Type B pancreatic cell (in vitro differentiated cells): ENCODE measurements around the gene ESRRA. TPM values are rescaled to one million over a fixed set of nuclear protein-coding genes. Genes with fewer than 3 reads are reported as not detected.
"Not testable (repeated sequence)": the region's sequence is repeated elsewhere in the genome, so short reads cannot be mapped to it uniquely, and the experiment has no call there.

Experiments used
- DNase-seq: peaks from one replicate; pipeline ENCODE4 v3.0.0; 2021; ENCODE audit warnings: mixed read lengths; ENCODE audit not compliant: unreplicated experiment; ENCODE audit errors: extremely low spot score
- H3K27ac Mint-ChIP-seq: 2 replicates; pipeline ENCODE4 v1.8.0; 2021; ENCODE audit warnings: mild to moderate bottlenecking, mixed read lengths
- H3K27me3 Mint-ChIP-seq: 2 replicates; pipeline ENCODE4 v1.8.0; 2021; ENCODE audit warnings: mixed read lengths
- H3K36me3 Mint-ChIP-seq: 2 replicates; pipeline ENCODE4 v1.8.0; 2021; ENCODE audit warnings: mixed read lengths
- H3K4me1 Mint-ChIP-seq: one replicate; pipeline ENCODE4 v1.8.0; 2021; ENCODE audit warnings: mixed read lengths; ENCODE audit not compliant: unreplicated experiment
- H3K4me3 Mint-ChIP-seq: 2 replicates; pipeline ENCODE4 v1.8.0; 2021; ENCODE audit warnings: mild to moderate bottlenecking, mixed read lengths
- H3K9me3 Mint-ChIP-seq: 2 replicates; pipeline ENCODE4 v1.8.0; 2021; ENCODE audit warnings: mixed read lengths
- total RNA-seq: library from RNA; stranded (reverse); gene quantifications from 2 replicates; pipeline ENCODE4 v1.2.1, GENCODE V29; 2021; ENCODE audit warnings: low replicate concordance
- TF ChIP-seq, protein P1 (sequence below): fragments of 200-600 bp; sonication (generic); conservative IDR thresholded peaks from 2 replicates; pipeline ENCODE4 v1.5.0; 2021; ENCODE audit warnings: antibody characterized with exemption, mild to moderate bottlenecking

The ESRRA gene
- total RNA-seq, 1 donor from 2014 or later, result 41.7 TPM

GRCh38 chr11:64312947-64313346 lies 7.6 kb downstream of the ESRRA start:
- no peak for DNase-seq
- peaks cover 10% of the 10 kb centered on the region for H3K4me1 Mint-ChIP-seq
- TF ChIP-seq, protein P1, sequence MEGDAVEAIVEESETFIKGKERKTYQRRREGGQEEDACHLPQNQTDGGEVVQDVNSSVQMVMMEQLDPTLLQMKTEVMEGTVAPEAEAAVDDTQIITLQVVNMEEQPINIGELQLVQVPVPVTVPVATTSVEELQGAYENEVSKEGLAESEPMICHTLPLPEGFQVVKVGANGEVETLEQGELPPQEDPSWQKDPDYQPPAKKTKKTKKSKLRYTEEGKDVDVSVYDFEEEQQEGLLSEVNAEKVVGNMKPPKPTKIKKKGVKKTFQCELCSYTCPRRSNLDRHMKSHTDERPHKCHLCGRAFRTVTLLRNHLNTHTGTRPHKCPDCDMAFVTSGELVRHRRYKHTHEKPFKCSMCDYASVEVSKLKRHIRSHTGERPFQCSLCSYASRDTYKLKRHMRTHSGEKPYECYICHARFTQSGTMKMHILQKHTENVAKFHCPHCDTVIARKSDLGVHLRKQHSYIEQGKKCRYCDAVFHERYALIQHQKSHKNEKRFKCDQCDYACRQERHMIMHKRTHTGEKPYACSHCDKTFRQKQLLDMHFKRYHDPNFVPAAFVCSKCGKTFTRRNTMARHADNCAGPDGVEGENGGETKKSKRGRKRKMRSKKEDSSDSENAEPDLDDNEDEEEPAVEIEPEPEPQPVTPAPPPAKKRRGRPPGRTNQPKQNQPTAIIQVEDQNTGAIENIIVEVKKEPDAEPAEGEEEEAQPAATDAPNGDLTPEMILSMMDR, result no peak
- no peaks in the 10 kb centered on the region for H3K27me3 Mint-ChIP-seq
- H3K36me3 Mint-ChIP-seq, result peaks cover 5% of the 10 kb centered on the region
- no peaks in the 10 kb centered on the region for H3K9me3 Mint-ChIP-seq
- peak overlapping the region; percentile 81 for H3K27ac Mint-ChIP-seq
- peak overlapping the region; percentile 60 for H3K4me3 Mint-ChIP-seq

- H3K4me1 Mint-ChIP-seq, result peaks cover 10% of the 10 kb centered on the region
- DNase-seq, result no peak
- H3K9me3 Mint-ChIP-seq, result no peaks in the 10 kb centered on the region
- H3K36me3 Mint-ChIP-seq, result peaks cover 5% of the 10 kb centered on the region
- H3K4me3 Mint-ChIP-seq, result peak overlapping the region; percentile 60
- TF ChIP-seq, protein P1, result no peak
- H3K27me3 Mint-ChIP-seq, result no peaks in the 10 kb centered on the region
- peak overlapping the region; percentile 81 for H3K27ac Mint-ChIP-seq
These were observed 8.3 kb downstream of the ESRRA start for GRCh38 chr11:64313491-64314145.

DNA sequence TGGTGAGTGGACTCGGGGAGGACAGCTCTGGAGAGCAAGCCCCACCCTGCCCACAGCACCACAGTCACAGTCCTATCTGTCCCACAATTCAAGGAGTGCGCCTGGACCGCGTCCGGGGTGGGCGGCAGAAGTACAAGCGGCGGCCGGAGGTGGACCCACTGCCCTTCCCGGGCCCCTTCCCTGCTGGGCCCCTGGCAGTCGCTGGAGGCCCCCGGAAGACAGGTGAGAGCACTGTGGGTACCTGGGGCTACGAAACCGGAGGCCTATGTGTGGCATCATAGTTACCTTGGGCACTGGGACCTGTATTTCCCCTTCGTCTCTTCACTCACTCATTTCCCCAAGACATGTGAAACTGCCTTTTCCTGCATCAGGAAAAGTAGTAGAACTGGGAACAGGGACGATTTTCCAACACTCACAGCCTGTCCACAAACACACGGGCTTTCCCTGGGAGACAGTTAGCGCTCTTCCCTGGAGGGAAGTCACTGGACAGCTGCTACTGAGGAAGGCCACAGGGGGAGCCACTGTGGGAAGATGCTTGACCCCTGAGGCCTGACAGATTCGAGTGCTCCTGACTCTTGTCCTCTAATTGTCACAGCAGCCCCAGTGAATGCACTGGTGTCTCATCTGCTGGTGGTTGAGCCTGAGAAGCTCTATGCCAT lies 9.0 kb downstream of the ESRRA start:
- Mint-ChIP-seq H3K27ac (peak overlapping the region; percentile 59), H3K36me3 (peaks cover 5% of the 10 kb centered on the region), H3K27me3 (no peaks in the 10 kb centered on the region), H3K4me1 (peaks cover 14% of the 10 kb centered on the region), H3K9me3 (no peaks in the 10 kb centered on the region), H3K4me3 (peak overlapping the region; percentile 44)
- DNase-seq, result no peak
- TF ChIP-seq, protein P1, result peak; percentile 28

- H3K36me3 Mint-ChIP-seq, result peaks cover 5% of the 10 kb centered on the region
- H3K4me1 Mint-ChIP-seq, result peaks cover 16% of the 10 kb centered on the region
- H3K27ac Mint-ChIP-seq, result peak overlapping the region; percentile 59
- TF ChIP-seq, protein P1, result no peak
- H3K27me3 Mint-ChIP-seq, result no peaks in the 10 kb centered on the region
- H3K9me3 Mint-ChIP-seq, result no peaks in the 10 kb centered on the region
- peak overlapping the region; percentile 47 for H3K4me3 Mint-ChIP-seq
- no peak for DNase-seq
These were observed 9.7 kb downstream of the ESRRA start for GRCh38 chr11:64314805-64315561.

GRCh38 chr11:64315667-64316526 lies 10.6 kb downstream of the ESRRA start:
- H3K4me3 Mint-ChIP-seq, result peak overlapping the region; percentile 97
- not testable (repeated sequence) for H3K27me3 Mint-ChIP-seq, H3K36me3 Mint-ChIP-seq, DNase-seq, H3K9me3 Mint-ChIP-seq
- peaks cover 16% of the 10 kb centered on the region for H3K4me1 Mint-ChIP-seq
- H3K27ac Mint-ChIP-seq, result peak overlapping the region; percentile 100
